AG09309 (cell line): ENCODE results near the gene ABLIM1.

ENCODE experiments used
- DNase-seq: peaks from one replicate; pipeline ENCODE4 v3.0.0-alpha.2; 2010; ENCODE audit warnings: low read depth
- H3K4me3 ChIP-seq: 2 replicates; pipeline ENCODE4 v1.5.1; 2011; ENCODE audit warnings: mild to moderate bottlenecking, low read depth, low read length, moderate library complexity; ENCODE audit not compliant: control insufficient read depth
- CTCF ChIP-seq: IDR thresholded peaks from 2 replicates; pipeline ENCODE4 v1.5.1; 2011; ENCODE audit warnings: mild to moderate bottlenecking, low read depth, low read length, inconsistent platforms; ENCODE audit not compliant: insufficient read depth, control insufficient read depth; ENCODE audit errors: missing control alignments

Gene ABLIM1

DNA sequence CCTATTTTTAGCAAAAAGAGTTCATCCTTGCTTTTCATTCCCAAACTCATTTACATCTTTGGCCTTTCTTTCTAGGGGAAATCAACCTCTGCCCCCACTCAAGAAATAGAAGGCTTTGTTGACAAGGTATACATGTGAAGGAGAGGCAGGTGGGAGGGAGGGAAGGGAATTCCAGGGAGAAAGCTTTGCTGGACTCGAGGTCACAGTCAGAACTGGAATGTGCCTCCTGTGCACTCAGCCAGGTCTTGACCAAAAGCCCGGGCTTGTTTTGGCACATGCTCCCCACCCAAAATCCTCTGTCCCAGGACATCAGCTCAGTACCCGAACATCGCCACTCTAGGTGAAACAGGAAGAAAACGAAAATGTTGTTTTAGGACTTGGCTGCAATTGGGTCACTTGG is 61.3 kb downstream of the ABLIM1 start:
- TF ChIP-seq CTCF: no peak
- H3K4me3 ChIP-seq: no peak overlapping the region
- no peak for DNase-seq

DNA sequence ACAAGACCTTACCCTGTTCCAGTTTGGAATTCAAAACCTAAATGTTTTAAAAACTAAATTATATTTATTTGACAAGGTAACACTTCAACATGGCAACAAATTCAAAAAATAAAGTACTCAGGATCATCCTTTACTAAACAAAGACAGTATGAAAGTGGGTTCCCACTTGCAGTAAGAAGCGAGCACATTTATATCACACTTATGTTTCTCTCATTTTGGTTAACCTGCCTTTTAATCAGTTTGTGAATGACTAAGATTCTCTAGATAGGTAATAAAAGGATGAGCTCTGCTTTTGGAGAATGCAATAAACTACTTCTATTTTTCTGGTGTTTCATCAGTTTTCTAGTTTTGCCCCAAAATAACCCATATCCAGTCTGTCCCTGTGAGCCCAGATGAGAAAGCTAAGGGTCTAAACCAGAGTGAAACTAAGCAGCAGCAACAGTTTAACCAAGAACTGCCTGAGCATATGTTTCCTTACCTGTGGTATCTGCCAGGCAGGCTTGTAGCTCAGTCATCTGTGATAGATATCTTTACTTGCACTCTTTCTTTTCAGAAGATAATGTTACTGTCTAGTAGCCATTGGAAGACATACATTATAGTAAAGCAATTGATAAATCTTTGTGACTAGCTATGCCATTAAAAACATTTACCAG is 64.1 kb downstream of the ABLIM1 start:
- no peak overlapping the region for H3K4me3 ChIP-seq
- no peak for DNase-seq
- no peak for TF ChIP-seq CTCF

- DNase-seq: no peak
Observed at GRCh38 chr10:114593240-114593792, 64.8 kb downstream of the ABLIM1 start.

GRCh38 chr10:114590993-114591392 is 67.1 kb downstream of the ABLIM1 start:
- TF ChIP-seq CTCF: no peak
- H3K4me3 ChIP-seq: no peak overlapping the region
- DNase-seq: no peak

More at GRCh38 chr10:114593240-114593792, 64.8 kb downstream of the ABLIM1 start:
- no peak overlapping the region for H3K4me3 ChIP-seq
- no peak for TF ChIP-seq CTCF

DNA sequence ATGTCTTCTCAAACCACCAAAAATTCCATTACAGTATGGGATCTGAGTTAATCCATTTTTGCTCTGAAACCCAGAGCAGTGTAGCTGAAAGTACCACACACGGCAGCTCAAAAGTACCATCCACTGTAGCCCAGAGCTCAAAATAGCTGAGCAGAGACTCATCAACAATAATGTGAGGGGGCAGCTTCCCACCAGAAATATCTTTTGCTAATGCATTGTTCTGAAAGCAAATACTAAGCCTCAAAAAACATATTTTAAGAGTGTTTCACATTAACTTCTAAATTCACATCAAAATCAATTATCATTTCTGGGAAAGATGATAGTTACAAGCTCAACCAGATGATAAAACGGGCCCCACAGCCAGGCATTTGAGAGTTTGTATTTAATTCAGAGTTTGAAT is 73.7 kb downstream of the ABLIM1 start:
- no peak for DNase-seq
- no peak for TF ChIP-seq CTCF
- no peak overlapping the region for H3K4me3 ChIP-seq

DNA sequence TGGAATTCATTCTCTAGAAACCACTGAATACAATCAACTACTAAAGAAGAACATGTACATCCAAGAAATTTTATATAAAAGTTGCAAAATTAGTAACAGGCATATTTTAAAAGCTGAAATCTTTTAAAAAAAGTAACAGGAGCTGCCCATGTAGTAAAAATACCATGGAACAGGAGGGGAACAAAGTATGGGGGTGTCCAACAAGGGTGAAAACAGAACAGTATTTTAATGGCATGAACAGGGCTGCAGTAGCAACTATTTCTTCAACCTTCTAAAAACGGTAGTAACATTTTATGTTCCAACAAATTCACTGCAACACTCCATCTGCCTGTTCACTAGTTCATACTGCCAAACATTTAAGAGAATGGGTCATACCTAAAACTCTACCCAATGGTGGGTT is 77.0 kb downstream of the ABLIM1 start:
- TF ChIP-seq CTCF: no peak
- no peak for DNase-seq
- no peak overlapping the region for H3K4me3 ChIP-seq
